MM.1S (cell line): Measurements from ENCODE around the gene APOBEC3C.

ENCODE experiments used
- CTCF ChIP-seq: fragments of 300-600 bp; sonication (generic); IDR thresholded peaks from 2 replicates; pipeline ENCODE4 v1.5.1; 2016; ENCODE audit warnings: antibody characterized with exemption, low read length, mixed read lengths
- EZH2 ChIP-seq: fragments of 300-600 bp; sonication (generic); optimal IDR thresholded peaks from 2 replicates; pipeline ENCODE3; 2017; ENCODE audit warnings: low read depth, mild to moderate bottlenecking, antibody characterized with exemption, low read length, mixed read lengths

DNA sequence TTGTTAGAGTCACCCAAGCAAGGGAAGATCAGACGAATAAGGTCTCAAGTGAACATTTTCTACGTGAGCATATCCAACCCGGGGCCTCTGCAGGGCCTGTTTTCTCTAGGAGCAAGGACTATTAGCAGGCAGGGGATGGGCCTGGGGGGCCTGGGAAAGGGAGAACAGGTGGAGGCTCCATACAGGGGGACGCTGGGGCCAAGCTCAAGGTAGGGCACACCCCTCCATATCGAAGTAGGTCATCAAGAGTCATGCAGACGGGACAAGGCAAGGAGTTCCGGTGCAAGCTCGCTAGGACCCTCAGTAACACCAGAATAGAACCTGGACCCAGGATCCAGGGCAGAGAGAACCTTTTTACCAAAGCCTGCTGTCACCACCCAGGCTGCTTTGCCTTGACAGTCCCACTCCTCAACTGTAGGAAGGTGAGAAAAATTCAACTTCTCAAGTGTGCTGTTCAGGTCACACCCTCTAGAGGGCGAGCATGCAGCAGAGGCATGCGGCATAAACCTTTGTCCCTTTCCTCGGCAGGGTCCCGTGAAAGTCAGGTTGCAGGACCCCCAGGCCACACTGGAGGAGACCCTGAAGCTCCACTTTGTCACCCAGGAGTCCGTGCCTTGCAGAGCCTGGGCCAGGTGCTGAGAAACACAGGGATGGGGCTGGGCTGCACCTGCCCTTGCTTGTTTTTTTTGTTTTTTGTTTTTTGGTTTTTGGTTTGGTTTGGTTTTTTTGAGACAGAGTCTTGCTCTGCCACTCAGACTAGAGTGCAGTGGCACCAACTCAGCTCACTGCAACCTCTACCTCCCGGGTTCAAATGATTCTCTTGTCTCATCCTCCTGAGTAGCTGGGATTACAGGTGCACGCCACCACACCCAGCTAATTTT lies 40.5 kb upstream of the APOBEC3C start:
- TF ChIP-seq CTCF (peak; percentile 90), EZH2 (no peak)
